HepG2 (cell line): ENCODE results near the gene FOLR2. TPM values are rescaled to one million over a fixed set of nuclear protein-coding genes. Genes with fewer than 3 reads are reported as not detected.

Experiments
- ATAC-seq: fragments of 200-7000 bp; cut with Tn5 transposase; 3 replicates; pipeline ENCODE4 v1.9.1; 2020; ENCODE audit warnings: mild to moderate bottlenecking, moderate library complexity
- BruUV-seq: library from RNA; stranded (reverse); fragments of 400-500 nt; replicated peaks from 2 replicates; lab custom pipeline; 2021; lab: Mats Ljungman, UMichigan
- CTCF ChIA-PET: fragments of 300-600 bp; formaldehyde crosslinking; extraction: SDS; loops from one replicate; lab custom pipeline; 2021; ENCODE audit warnings: low total read pairs, inconsistent platforms, low intra/inter-chr PET ratio; lab: Yijun Ruan, JAX
- POLR2A ChIA-PET: fragments of 350-600 bp; sonication (Branson Sonifier 250); formaldehyde crosslinking; loops from one replicate; lab custom pipeline; 2020; ENCODE audit warnings: antibody characterized with exemption, inconsistent platforms; lab: Yijun Ruan, JAX
- DNase-seq: peaks from one replicate; pipeline ENCODE4 v3.0.0-alpha.2; 2015; ENCODE audit warnings: low spot score
- FAIRE-seq: peaks from 3 replicates; lab custom pipeline; 2011; peaks lifted over from hg19 to GRCh38; lab: Jason Lieb, UNC
- H2AFZ ChIP-seq: one replicate; pipeline ENCODE4 v1.6.1; 2011; ENCODE audit warnings: low read length, inconsistent platforms
- H3K27ac ChIP-seq: fragments of 300-600 bp; 3 replicates; pipeline ENCODE4 v1.8.0; 2011; ENCODE audit warnings: mixed run types, mild to moderate bottlenecking, mixed read lengths, low read length, inconsistent platforms; ENCODE audit not compliant: insufficient read depth; ENCODE audit errors: extremely low read length
- H3K27me3 ChIP-seq, 2 experiments: fragments of 200-600 bp in 1 of 2; 2 replicates in 1 of 2; 3 replicates in 1 of 2; pipeline versions ENCODE4 v1.6.0 to v1.8.0; 2011; ENCODE audit warnings: low read length in 2 of 2, mild to moderate bottlenecking in 2 of 2, moderate library complexity in 2 of 2, inconsistent platforms in 1 of 2; ENCODE audit not compliant: insufficient read depth in 2 of 2, control insufficient read depth in 1 of 2
- H3K36me3 ChIP-seq, 2 experiments: fragments of 200-600 bp in 1 of 2; replicated peaks in 1 of 2; 2 replicates in 1 of 2; 3 replicates in 1 of 2; pipeline versions ENCODE4 v1.5.1 to v1.8.0; 2011; ENCODE audit warnings: low read length in 2 of 2, inconsistent platforms in 1 of 2; ENCODE audit not compliant: insufficient read depth in 2 of 2, control insufficient read depth in 1 of 2
- H3K4me1 ChIP-seq: 2 replicates; pipeline ENCODE4 v1.5.1; 2012; ENCODE audit warnings: low read length, inconsistent platforms; ENCODE audit not compliant: insufficient read depth
- H3K4me2 ChIP-seq: 2 replicates; pipeline ENCODE4 v1.6.0; 2011; ENCODE audit warnings: low read depth, low read length, inconsistent platforms
- H3K4me3 ChIP-seq, 3 experiments: fragments of 200-600 bp in 1 of 3; sonication (generic), shearing (Covaris generic) in 1 of 3; replicated peaks in 1 of 3; 2 replicates each; pipeline ENCODE4 v1.5.1; 2011 to 2016; ENCODE audit warnings: low read length in 3 of 3, inconsistent platforms in 2 of 3, low read depth in 2 of 3, mild to moderate bottlenecking in 2 of 3, control low read depth in 1 of 3, mixed read lengths in 1 of 3; ENCODE audit not compliant: insufficient read depth in 1 of 3
- H3K79me2 ChIP-seq: one replicate; pipeline ENCODE4 v1.6.1; 2011; ENCODE audit warnings: low read length, inconsistent platforms; ENCODE audit not compliant: insufficient read depth
- H3K9ac ChIP-seq: 2 replicates; pipeline ENCODE4 v1.6.0; 2011; ENCODE audit warnings: mild to moderate bottlenecking, low read depth, low read length, inconsistent platforms; ENCODE audit not compliant: insufficient read depth
- H3K9me3 ChIP-seq: 2 replicates; pipeline ENCODE4 v1.5.1; 2012; ENCODE audit warnings: mild to moderate bottlenecking, low read length
- H4K20me1 ChIP-seq: 2 replicates; pipeline ENCODE4 v1.6.0; 2011; ENCODE audit warnings: inconsistent platforms, mild to moderate bottlenecking, low read length, moderate library complexity; ENCODE audit not compliant: insufficient read depth
- AGO1 ChIP-seq: fragments of 200-400 bp; formaldehyde crosslinking; IDR thresholded peaks from 2 replicates; pipeline ENCODE4 v1.6.1; 2017; ENCODE audit warnings: mild to moderate bottlenecking, low read depth, low read length, moderate library complexity; ENCODE audit not compliant: poor library complexity, severe bottlenecking
- ARID3A ChIP-seq: IDR thresholded peaks from 2 replicates; pipeline ENCODE4 v1.6.1; 2012; ENCODE audit warnings: low read depth, low read length, improper control_type of control experiment
- FOXA3 ChIP-seq: IDR thresholded peaks from 2 replicates; pipeline ENCODE4 v1.6.1; 2016; ENCODE audit warnings: missing genetic modification reagents, missing compliant biosample characterization
- FOXO4 ChIP-seq: sonication (generic); formaldehyde crosslinking; conservative IDR thresholded peaks from 2 replicates; pipeline ENCODE4 v1.8.1; 2023; ENCODE audit warnings: missing genetic modification reagents
- FOXP4 ChIP-seq: sonication (generic); formaldehyde crosslinking; IDR thresholded peaks from 2 replicates; pipeline ENCODE4 v1.4.0; 2020; ENCODE audit warnings: missing genetic modification reagents
- HIVEP1 ChIP-seq: sonication (generic); formaldehyde crosslinking; IDR thresholded peaks from 2 replicates; pipeline ENCODE4 v1.4.0; 2020; ENCODE audit warnings: mild to moderate bottlenecking, missing genetic modification reagents
- KDM2A ChIP-seq: sonication (generic); formaldehyde crosslinking; IDR thresholded peaks from 2 replicates; pipeline ENCODE4 v1.4.0; 2020; ENCODE audit warnings: low read depth, missing genetic modification reagents, borderline replicate concordance
- NFKB2 ChIP-seq: sonication (generic); formaldehyde crosslinking; IDR thresholded peaks from 2 replicates; pipeline ENCODE4 v1.4.0; 2020; ENCODE audit warnings: missing genetic modification reagents, borderline replicate concordance
- TBX2 ChIP-seq: sonication (generic); formaldehyde crosslinking; IDR thresholded peaks from 2 replicates; pipeline ENCODE4 v1.5.0; 2020; ENCODE audit warnings: missing genetic modification reagents, mild to moderate bottlenecking, borderline replicate concordance
- ZNF503 ChIP-seq: sonication (generic); formaldehyde crosslinking; IDR thresholded peaks from 2 replicates; pipeline ENCODE4 v1.4.0; 2020; ENCODE audit warnings: missing genetic modification reagents
- ZNF605 ChIP-seq: sonication (generic); formaldehyde crosslinking; IDR thresholded peaks from 2 replicates; pipeline ENCODE4 v1.8.0; 2022; ENCODE audit warnings: mild to moderate bottlenecking, missing genetic modification reagents
- ZNF674 ChIP-seq: sonication (generic); formaldehyde crosslinking; IDR thresholded peaks from 2 replicates; pipeline ENCODE4 v1.5.0; 2020; ENCODE audit warnings: low read depth, mild to moderate bottlenecking, missing genetic modification reagents
- WGBS: methylation state at CpG from one replicate; pipeline ENCODE4 v1.1.6; 2017; ENCODE audit warnings: low lambda C conversion rate; 5-methylcytosine and 5-hydroxymethylcytosine counted together
- in situ Hi-C: cut with HindIII; loops from 2 replicates; pipeline ENCODE4 v1.10.0; 2017; ENCODE audit warnings: low pct_unique_long_range_greater_than_20kb; ENCODE audit not compliant: extremely low pct_ligation_motif_present
- intact Hi-C: fragments of 100-400 bp; cut with micrococcal nuclease; formaldehyde crosslinking; loops from one replicate; pipeline ENCODE4 v1.10.0; 2022; ENCODE audit not compliant: unreplicated experiment
- polyA plus RNA-seq, 8 experiments: library from polyadenylated mRNA; depleted of rRNA in 3 of 8; stranded (reverse) in 7 of 8; unstranded in 1 of 8; fragments of >200 nt; fragmentation: Illumina TruSeq in 4 of 8; extraction: Trizol in 4 of 8; gene quantifications; 2 replicates each; pipeline versions ENCODE4 v1.2.1 to v1.2.3, GENCODE V29; 2011 to 2016; ENCODE audit warnings: low read depth in 4 of 8, missing spikeins in 1 of 8, mixed read lengths in 1 of 8; ENCODE audit not compliant: insufficient read depth in 1 of 8
- total RNA-seq, 5 experiments: library from RNA; depleted of rRNA; stranded (reverse); fragments of >200 nt; fragmentation: Illumina TruSeq; extraction: Trizol; gene quantifications; 2 replicates each; pipeline ENCODE4 v1.2.3, GENCODE V29; 2016; ENCODE audit warnings: low read depth in 1 of 5
- TF ChIP-seq, protein P1 (sequence below): sonication (generic); formaldehyde crosslinking; IDR thresholded peaks from 2 replicates; pipeline ENCODE4 v1.8.1; 2023; ENCODE audit warnings: mild to moderate bottlenecking, missing genetic modification reagents, borderline replicate concordance
- TF ChIP-seq, protein P2 (sequence below): sonication (generic); formaldehyde crosslinking; conservative IDR thresholded peaks from 2 replicates; pipeline ENCODE4 v1.5.0; 2020; ENCODE audit warnings: missing genetic modification reagents

Gene FOLR2
- total and polyA plus RNA-seq, 2 of the 13 experiments (the other 11 are each of a cell fraction or from before 2014, with no cell fraction given), result 0.09 TPM; not detected in 1

GRCh38 chr11:72225411-72225951 lies 8.9 kb downstream of the FOLR2 start:
- Histone ChIP-seq H3K27ac (no peak overlapping the region), H4K20me1 (no peaks in the 10 kb centered on the region), H2AFZ (no peak overlapping the region), H3K4me2 (peak overlapping the region; percentile 93), H3K4me3 (peak overlapping the region; percentile 83 to 90 (median 85)), H3K79me2 (peaks cover 7% of the 10 kb centered on the region), H3K27me3 (peaks cover 0 to 5% of the 10 kb centered on the region in 2 experiments; a peak in 1 of 5 replicates), H3K36me3 (peaks cover 5 to 13% of the 10 kb centered on the region in 2 experiments; a peak in 4 of 5 replicates), H3K9ac (peak overlapping the region; percentile 82), H3K4me1 (peaks cover 35% of the 10 kb centered on the region), H3K9me3 (no peaks in the 10 kb centered on the region)
- in situ Hi-C loops (no loop called here), intact Hi-C loops (loop anchor here (2.0 kb wide), 1 partner anchor 13 kb away; no protein-coding TSS in a partner anchor)
- CTCF ChIA-PET, result no interaction called here
- POLR2A ChIA-PET, result interaction anchor here (1.1 kb wide), 1 partner anchor 11 kb away, joined by 4 read pairs; no protein-coding TSS in a partner anchor
- FAIRE-seq (no peak), ATAC-seq (peak; percentile 9), DNase-seq (no peak)
- WGBS, result 6% methylated on average over 10 of the region's 11 CpGs
- no TSS peak for BruUV-seq
- no peak for TF ChIP-seq FOXP4 (CRISPR knock-in tag)
- no peak for TF ChIP-seq NFKB2 (CRISPR knock-in tag)
- peak; percentile 19; the same call in 1 of the 2 replicates for TF ChIP-seq KDM2A (CRISPR knock-in tag)
- no peak for TF ChIP-seq ZNF503
- TF ChIP-seq FOXA3 (CRISPR knock-in tag), result no peak
- TF ChIP-seq TBX2 (CRISPR knock-in tag), result peak; percentile 28; the same call in 1 of the 2 replicates
- TF ChIP-seq AGO1, result peak; percentile 29
- TF ChIP-seq FOXO4 (CRISPR knock-in tag), result no peak
- TF ChIP-seq, protein P1, sequence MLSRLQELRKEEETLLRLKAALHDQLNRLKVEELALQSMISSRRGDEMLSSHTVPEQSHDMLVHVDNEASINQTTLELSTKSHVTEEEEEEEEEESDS (CRISPR knock-in tag), result no peak
- TF ChIP-seq HIVEP1, result no peak
- TF ChIP-seq ARID3A, result no peak
- TF ChIP-seq, protein P2, sequence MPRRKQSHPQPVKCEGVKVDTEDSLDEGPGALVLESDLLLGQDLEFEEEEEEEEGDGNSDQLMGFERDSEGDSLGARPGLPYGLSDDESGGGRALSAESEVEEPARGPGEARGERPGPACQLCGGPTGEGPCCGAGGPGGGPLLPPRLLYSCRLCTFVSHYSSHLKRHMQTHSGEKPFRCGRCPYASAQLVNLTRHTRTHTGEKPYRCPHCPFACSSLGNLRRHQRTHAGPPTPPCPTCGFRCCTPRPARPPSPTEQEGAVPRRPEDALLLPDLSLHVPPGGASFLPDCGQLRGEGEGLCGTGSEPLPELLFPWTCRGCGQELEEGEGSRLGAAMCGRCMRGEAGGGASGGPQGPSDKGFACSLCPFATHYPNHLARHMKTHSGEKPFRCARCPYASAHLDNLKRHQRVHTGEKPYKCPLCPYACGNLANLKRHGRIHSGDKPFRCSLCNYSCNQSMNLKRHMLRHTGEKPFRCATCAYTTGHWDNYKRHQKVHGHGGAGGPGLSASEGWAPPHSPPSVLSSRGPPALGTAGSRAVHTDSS (CRISPR knock-in tag), result no peak
- TF ChIP-seq ZNF674 (CRISPR knock-in tag), result no peak
- TF ChIP-seq ZNF605 (CRISPR knock-in tag), result 0 out of 2 replicates have a peak, but pooled peaks have one; percentile 18
